Left ventricle myocardium inferior (tissue), 1 donor: Measurements from ENCODE around the gene UGT1A7. TPM values are rescaled to one million over a fixed set of nuclear protein-coding genes. Genes with fewer than 3 reads are reported as not detected.
"Not testable (repeated sequence)": the region's sequence is repeated elsewhere in the genome, so short reads cannot be mapped to it uniquely, and the experiment has no call there.

Source experiments
- DNase-seq: peaks from one replicate; pipeline ENCODE4 v3.0.0-alpha.2; 2020
- H3K27ac ChIP-seq: fragments of 200-600 bp; replicated peaks from 2 replicates; pipeline ENCODE4 v1.8.0; 2021
- H3K27me3 ChIP-seq: fragments of 200-600 bp; 2 replicates; pipeline ENCODE4 v1.8.0; 2021; ENCODE audit warnings: low read depth
- H3K36me3 ChIP-seq: fragments of 200-600 bp; 2 replicates; pipeline ENCODE4 v1.8.0; 2021
- H3K4me1 ChIP-seq: fragments of 200-600 bp; 2 replicates; pipeline ENCODE4 v1.8.0; 2021
- H3K4me3 ChIP-seq: fragments of 200-600 bp; 2 replicates; pipeline ENCODE4 v1.8.0; 2021; ENCODE audit warnings: mild to moderate bottlenecking, moderate library complexity
- H3K9me3 ChIP-seq: fragments of 200-600 bp; replicated peaks from 2 replicates; pipeline ENCODE4 v1.8.0; 2021
- intact Hi-C: fragments of 100-400 bp; cut with micrococcal nuclease; formaldehyde crosslinking; loops from one replicate; pipeline ENCODE4 v1.11.0; 2022
- total RNA-seq: library from RNA; stranded (reverse); fragmentation: NEBNext Ultra II Directional; extraction: Animal tissue kit (Norgen Biotek cat#: 25700); gene quantifications from one replicate; pipeline ENCODE4 v1.2.1, GENCODE V29; 2021
- TF ChIP-seq, protein P1 (sequence below): fragments of 200-600 bp; IDR thresholded peaks from 2 replicates; pipeline ENCODE4 v1.8.0; 2021; ENCODE audit warnings: antibody characterized with exemption, mild to moderate bottlenecking, borderline replicate concordance
- donor health status: DM: no; HTN: yes; CAD: no; lungs with severe emphysema.

Gene UGT1A7
- total RNA-seq, 1 donor from 2014 or later, result not detected

DNA sequence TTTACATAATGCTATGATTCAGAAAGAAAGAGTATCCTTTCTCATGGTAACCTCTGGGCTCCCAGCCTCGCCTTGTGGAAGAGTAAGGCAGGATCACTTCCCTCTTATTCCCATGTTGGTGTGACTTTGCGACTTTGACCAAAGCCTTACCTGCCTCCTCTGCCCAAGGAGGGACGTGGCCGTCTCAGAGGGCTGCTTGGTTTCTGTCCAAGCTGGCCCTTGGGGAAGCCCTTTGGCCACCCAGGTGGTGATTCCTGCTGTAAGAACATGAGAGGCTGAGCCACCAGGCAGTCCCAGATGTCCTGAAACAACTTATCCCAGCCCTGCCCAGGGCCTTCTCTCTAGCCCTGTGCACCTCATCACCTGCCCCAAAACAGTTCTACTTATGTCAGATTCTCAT is 17.0 kb downstream of the UGT1A7 start:
- no peak for DNase-seq
- Histone ChIP-seq H3K27ac (no peak overlapping the region), H3K27me3 (peaks cover 5% of the 10 kb centered on the region), H3K36me3 (no peaks in the 10 kb centered on the region), H3K4me1 (no peaks in the 10 kb centered on the region), H3K9me3 (peaks cover 10% of the 10 kb centered on the region), H3K4me3 (no peak overlapping the region)
- intact Hi-C loops, result no loop called here
- TF ChIP-seq, protein P1, sequence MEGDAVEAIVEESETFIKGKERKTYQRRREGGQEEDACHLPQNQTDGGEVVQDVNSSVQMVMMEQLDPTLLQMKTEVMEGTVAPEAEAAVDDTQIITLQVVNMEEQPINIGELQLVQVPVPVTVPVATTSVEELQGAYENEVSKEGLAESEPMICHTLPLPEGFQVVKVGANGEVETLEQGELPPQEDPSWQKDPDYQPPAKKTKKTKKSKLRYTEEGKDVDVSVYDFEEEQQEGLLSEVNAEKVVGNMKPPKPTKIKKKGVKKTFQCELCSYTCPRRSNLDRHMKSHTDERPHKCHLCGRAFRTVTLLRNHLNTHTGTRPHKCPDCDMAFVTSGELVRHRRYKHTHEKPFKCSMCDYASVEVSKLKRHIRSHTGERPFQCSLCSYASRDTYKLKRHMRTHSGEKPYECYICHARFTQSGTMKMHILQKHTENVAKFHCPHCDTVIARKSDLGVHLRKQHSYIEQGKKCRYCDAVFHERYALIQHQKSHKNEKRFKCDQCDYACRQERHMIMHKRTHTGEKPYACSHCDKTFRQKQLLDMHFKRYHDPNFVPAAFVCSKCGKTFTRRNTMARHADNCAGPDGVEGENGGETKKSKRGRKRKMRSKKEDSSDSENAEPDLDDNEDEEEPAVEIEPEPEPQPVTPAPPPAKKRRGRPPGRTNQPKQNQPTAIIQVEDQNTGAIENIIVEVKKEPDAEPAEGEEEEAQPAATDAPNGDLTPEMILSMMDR, result no peak

DNA sequence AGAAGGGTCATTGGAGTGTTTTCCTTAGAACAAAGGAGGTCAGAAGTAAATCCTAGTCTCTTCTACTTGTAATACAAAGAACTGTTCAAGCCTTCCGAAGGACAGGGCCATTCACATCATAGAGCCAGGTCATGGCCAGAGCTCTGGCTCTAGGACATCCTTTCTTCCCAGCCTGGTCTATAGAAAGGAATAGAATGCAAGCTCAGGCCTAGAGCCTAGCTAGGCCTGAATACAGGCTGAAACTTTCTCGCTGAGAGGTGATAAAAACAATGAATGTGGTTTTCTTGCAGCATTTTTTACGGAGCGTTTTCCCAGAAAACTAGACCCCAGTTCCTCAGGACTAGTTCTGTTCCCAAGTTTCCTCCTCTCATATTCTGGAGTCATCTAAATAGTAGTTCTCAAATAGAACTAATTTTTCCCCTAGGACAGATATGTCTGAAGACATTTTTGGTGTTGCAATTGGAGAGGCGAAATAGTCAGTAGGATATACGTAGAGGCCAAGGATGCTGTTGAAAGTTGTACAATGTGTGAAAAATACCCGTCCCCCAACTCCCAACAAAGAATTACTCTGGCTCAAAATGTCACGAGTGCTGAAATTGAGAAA is 17.8 kb downstream of the UGT1A7 start:
- Histone ChIP-seq H3K36me3 (no peaks in the 10 kb centered on the region), H3K4me1 (no peaks in the 10 kb centered on the region), H3K4me3 (no peak overlapping the region), H3K9me3 (peaks cover 17% of the 10 kb centered on the region), H3K27me3 (peaks cover 5% of the 10 kb centered on the region), H3K27ac (no peak overlapping the region)
- DNase-seq, result no peak
- TF ChIP-seq, protein P1, result no peak
- intact Hi-C loops, result no loop called here

DNA sequence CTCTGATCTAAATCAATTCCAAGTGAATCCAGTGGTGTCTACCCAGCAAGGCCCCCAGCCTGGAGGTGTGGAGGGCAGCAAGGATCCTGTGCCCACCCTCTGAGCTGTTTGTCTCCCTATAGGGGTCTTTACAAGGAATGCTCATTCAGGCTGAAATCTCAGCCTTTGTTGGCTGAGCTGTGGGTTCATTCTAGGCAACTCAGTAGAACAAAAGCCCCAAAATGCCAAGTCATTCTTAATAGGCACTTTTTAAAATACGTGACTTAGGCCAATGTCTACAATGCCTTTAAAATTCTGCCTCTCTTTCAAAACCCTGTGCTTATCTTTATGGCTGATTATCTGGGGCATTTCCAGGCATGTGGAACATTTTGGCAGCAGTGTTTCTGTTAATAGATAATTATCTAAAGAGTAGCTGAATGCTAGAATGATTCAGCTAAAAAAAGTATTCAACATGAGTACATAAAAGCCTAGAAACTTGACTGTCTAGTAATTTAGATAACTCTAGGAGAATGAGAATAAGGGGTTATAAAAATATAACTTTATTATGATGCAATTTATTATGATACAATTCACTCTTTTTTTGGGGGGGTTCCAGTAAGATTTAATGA is 18.4 kb downstream of the UGT1A7 start:
- intact Hi-C loops, result no loop called here
- Histone ChIP-seq H3K9me3 (peaks cover 22% of the 10 kb centered on the region), H3K4me1 (no peaks in the 10 kb centered on the region), H3K36me3 (no peaks in the 10 kb centered on the region), H3K4me3 (no peak overlapping the region), H3K27me3 (peaks cover 5% of the 10 kb centered on the region), H3K27ac (no peak overlapping the region)
- DNase-seq, result no peak
- TF ChIP-seq, protein P1, result no peak

DNA sequence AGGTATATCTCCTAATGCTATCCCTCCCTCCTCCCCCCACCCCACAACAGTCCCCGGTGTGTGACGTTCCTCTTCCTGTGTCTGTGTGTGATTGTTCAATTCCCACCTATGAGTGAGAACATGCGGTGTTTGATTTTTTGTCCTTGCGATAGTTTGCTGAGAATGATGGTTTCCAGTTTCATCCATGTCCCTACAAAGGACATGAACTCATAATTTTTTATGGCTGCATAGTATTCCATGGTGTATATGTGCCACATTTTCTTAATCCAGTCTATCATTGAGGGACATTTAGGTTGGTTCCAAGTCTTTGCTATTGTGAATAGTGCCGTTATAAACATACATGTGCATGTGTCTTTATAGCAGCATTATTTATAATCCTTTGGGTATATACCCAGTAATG is 19.1 kb downstream of the UGT1A7 start:
- H3K4me3 ChIP-seq, H3K27ac ChIP-seq, H3K4me1 ChIP-seq, H3K36me3 ChIP-seq, intact Hi-C loops, H3K27me3 ChIP-seq, DNase-seq: not testable (repeated sequence)
- peaks cover 22% of the 10 kb centered on the region for H3K9me3 ChIP-seq

DNA sequence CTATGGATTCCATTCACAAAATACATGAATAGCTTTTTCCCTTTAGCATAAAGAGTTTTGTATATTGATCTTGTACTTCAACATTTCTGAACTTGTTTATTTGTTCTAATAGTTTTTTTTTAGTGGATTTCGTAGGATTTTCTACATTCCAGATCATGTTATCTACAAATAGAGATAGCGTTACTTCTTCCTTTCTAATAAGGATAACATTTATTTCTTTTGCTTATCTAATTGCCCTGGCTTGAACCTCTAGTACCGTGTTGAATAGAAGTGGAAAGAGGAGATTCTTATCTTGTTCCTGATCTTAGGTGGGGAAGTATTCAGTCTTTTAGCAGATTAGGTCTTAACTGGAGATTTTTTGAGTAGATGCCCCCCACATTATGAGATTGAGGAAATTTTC is 20.5 kb downstream of the UGT1A7 start:
- intact Hi-C loops, result no loop called here
- H3K4me3 ChIP-seq, result no peak overlapping the region
- TF ChIP-seq, protein P1, result no peak
- no peaks in the 10 kb centered on the region for H3K4me1 ChIP-seq
- DNase-seq, result no peak
- H3K27ac ChIP-seq, result no peak overlapping the region
- H3K36me3 ChIP-seq, result no peaks in the 10 kb centered on the region
- peaks cover 5% of the 10 kb centered on the region for H3K27me3 ChIP-seq
- peaks cover 22% of the 10 kb centered on the region for H3K9me3 ChIP-seq

DNA sequence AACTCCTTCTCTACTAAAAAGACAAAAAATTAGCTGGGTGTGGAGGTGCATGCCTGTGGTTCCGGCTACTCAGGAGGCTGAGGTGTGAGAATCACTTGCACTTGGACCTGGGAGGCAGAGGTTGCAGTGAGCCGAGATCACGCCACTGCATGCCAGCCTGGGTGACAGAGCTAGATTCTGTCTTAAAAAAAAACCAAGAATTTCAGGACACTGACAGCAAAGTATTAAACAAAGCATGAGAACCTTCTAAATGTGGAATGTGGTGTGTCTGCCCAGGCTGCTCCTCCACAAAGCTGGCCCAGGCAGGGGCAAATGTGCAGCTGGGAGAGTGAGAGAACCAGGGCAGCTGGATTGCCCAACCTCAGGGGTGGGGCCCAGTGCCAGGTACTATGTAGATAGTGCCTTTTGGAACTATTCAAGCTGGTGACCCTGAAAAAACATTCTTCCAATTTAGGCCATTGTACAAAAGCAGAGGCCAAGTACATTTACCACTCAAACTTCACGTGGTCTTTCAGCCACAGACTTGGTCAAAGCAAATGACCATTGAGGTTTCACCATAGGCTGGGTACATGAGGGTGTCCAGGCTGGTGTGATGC is 24.3 kb downstream of the UGT1A7 start:
- peaks cover 22% of the 10 kb centered on the region for H3K9me3 ChIP-seq
- H3K27ac ChIP-seq, result no peak overlapping the region
- no peaks in the 10 kb centered on the region for H3K36me3 ChIP-seq
- no peaks in the 10 kb centered on the region for H3K4me1 ChIP-seq
- TF ChIP-seq, protein P1, result no peak
- intact Hi-C loops, result no loop called here
- DNase-seq, result no peak
- H3K27me3 ChIP-seq, result peaks cover 21% of the 10 kb centered on the region
- no peak overlapping the region for H3K4me3 ChIP-seq
